Nephron progenitor cell (in vitro differentiated cells): ENCODE measurements around the gene ANKRD17.
"Not testable (repeated sequence)": the region's sequence is repeated elsewhere in the genome, so short reads cannot be mapped to it uniquely, and the experiment has no call there.

Source experiments
- DNase-seq: peaks from one replicate; pipeline ENCODE4 v3.0.0; 2021
- H3K27ac Mint-ChIP-seq: 2 replicates; pipeline ENCODE4 v1.8.0; 2021; ENCODE audit warnings: mild to moderate bottlenecking, moderate library complexity, mixed read lengths
- H3K27me3 Mint-ChIP-seq: 2 replicates; pipeline ENCODE4 v1.8.0; 2021; ENCODE audit warnings: mild to moderate bottlenecking, low read depth, mixed read lengths; ENCODE audit not compliant: poor library complexity
- H3K36me3 Mint-ChIP-seq: 2 replicates; pipeline ENCODE4 v1.8.0; 2021; ENCODE audit warnings: low read depth, mixed read lengths
- H3K4me1 Mint-ChIP-seq: 2 replicates; pipeline ENCODE4 v1.8.0; 2021; ENCODE audit warnings: mixed read lengths
- H3K4me3 Mint-ChIP-seq: 2 replicates; pipeline ENCODE4 v1.8.0; 2021; ENCODE audit warnings: mild to moderate bottlenecking, moderate library complexity, mixed read lengths
- H3K9me3 Mint-ChIP-seq: 2 replicates; pipeline ENCODE4 v1.8.0; 2021; ENCODE audit warnings: mild to moderate bottlenecking, moderate library complexity, mixed read lengths
- CTCF ChIP-seq: fragments of 200-600 bp; sonication (generic); IDR thresholded peaks from 2 replicates; pipeline ENCODE4 v1.5.0; 2021; ENCODE audit warnings: antibody characterized with exemption

The ANKRD17 gene

GRCh38 chr4:73259571-73260090 lies 1.0 kb upstream of the ANKRD17 start:
- H3K4me3 Mint-ChIP-seq: peak overlapping the region; percentile 100
- peaks cover 48% of the 10 kb centered on the region for H3K4me1 Mint-ChIP-seq
- H3K27ac Mint-ChIP-seq: peak overlapping the region; percentile 100
- peak; percentile 12 for DNase-seq
- TF ChIP-seq CTCF: no peak
- H3K27me3 Mint-ChIP-seq: peaks cover 2% of the 10 kb centered on the region
- no peaks in the 10 kb centered on the region for H3K9me3 Mint-ChIP-seq
- no peaks in the 10 kb centered on the region for H3K36me3 Mint-ChIP-seq

GRCh38 chr4:73258436-73258685 lies 237 bp downstream of the ANKRD17 start:
- peaks cover 58% of the 10 kb centered on the region for H3K4me1 Mint-ChIP-seq
- H3K36me3 Mint-ChIP-seq: peaks cover under 1% of the 10 kb centered on the region
- peak overlapping the region; percentile 100 for H3K27ac Mint-ChIP-seq
- peak overlapping the region; percentile 100 for H3K4me3 Mint-ChIP-seq
- TF ChIP-seq CTCF: no peak
- no peaks in the 10 kb centered on the region for H3K9me3 Mint-ChIP-seq
- H3K27me3 Mint-ChIP-seq: peaks cover 2% of the 10 kb centered on the region
- no peak for DNase-seq

- H3K4me1 Mint-ChIP-seq: peaks cover 62% of the 10 kb centered on the region
- no peak for DNase-seq
- no peaks in the 10 kb centered on the region for H3K9me3 Mint-ChIP-seq
- H3K27me3 Mint-ChIP-seq: peaks cover 2% of the 10 kb centered on the region
- H3K4me3 Mint-ChIP-seq: peak overlapping the region; percentile 100
- H3K36me3 Mint-ChIP-seq: peaks cover 5% of the 10 kb centered on the region
- TF ChIP-seq CTCF: no peak
- peak overlapping the region; percentile 100 for H3K27ac Mint-ChIP-seq
Observed at GRCh38 chr4:73257651-73258435, 755 bp downstream of the ANKRD17 start.

GRCh38 chr4:73257234-73257633 lies 1.4 kb downstream of the ANKRD17 start:
- H3K27ac Mint-ChIP-seq: peak overlapping the region; percentile 100
- H3K9me3 Mint-ChIP-seq: no peaks in the 10 kb centered on the region
- peak; percentile 49 for TF ChIP-seq CTCF
- H3K27me3 Mint-ChIP-seq: peaks cover 2% of the 10 kb centered on the region
- DNase-seq: peak; percentile 47
- peaks cover 11% of the 10 kb centered on the region for H3K36me3 Mint-ChIP-seq
- H3K4me3 Mint-ChIP-seq: peak overlapping the region; percentile 100
- H3K4me1 Mint-ChIP-seq: peaks cover 62% of the 10 kb centered on the region

GRCh38 chr4:73255847-73256246 lies 2.8 kb downstream of the ANKRD17 start:
- not testable (repeated sequence) for H3K27ac Mint-ChIP-seq, H3K27me3 Mint-ChIP-seq
- H3K4me3 Mint-ChIP-seq: peak overlapping the region; percentile 100

GRCh38 chr4:73252001-73252400 lies 6.6 kb downstream of the ANKRD17 start:
- Mint-ChIP-seq H3K9me3 (no peaks in the 10 kb centered on the region), H3K4me3 (no peak overlapping the region), H3K36me3 (peaks cover 54% of the 10 kb centered on the region), H3K27me3 (no peaks in the 10 kb centered on the region), H3K4me1 (peaks cover 36% of the 10 kb centered on the region), H3K27ac (no peak overlapping the region)
- DNase-seq: no peak
- no peak for TF ChIP-seq CTCF

More at GRCh38 chr4:73255847-73256246, 2.8 kb downstream of the ANKRD17 start:
- not testable (repeated sequence) for DNase-seq, H3K9me3 Mint-ChIP-seq
- H3K36me3 Mint-ChIP-seq: peaks cover 20% of the 10 kb centered on the region
- H3K4me1 Mint-ChIP-seq: peaks cover 54% of the 10 kb centered on the region
